Measurements from ENCODE around the gene ZDHHC14.

GRCh38 chr6:157695301-157696040 lies 314.5 kb downstream of the ZDHHC14 start:
- no peak for TF ChIP-seq POLR2A (IDR thresholded peaks at IDR 0.05; ENCODE audit: extremely low read depth, insufficient read length)
- no peak for TF ChIP-seq CTCF (IDR thresholded peaks at IDR 0.05; ENCODE audit: low read depth, low read length)
- TF ChIP-seq MAX (IDR thresholded peaks at IDR 0.05; ENCODE audit: low read depth, low read length): no peak

Data from NB4 (cell line).